Measurements from ENCODE around the gene RANBP1.

The RANBP1 gene

GRCh38 chr22:20125201-20126174, 9.6 kb downstream of the RANBP1 start:
- no peak for DNase-seq

DNA sequence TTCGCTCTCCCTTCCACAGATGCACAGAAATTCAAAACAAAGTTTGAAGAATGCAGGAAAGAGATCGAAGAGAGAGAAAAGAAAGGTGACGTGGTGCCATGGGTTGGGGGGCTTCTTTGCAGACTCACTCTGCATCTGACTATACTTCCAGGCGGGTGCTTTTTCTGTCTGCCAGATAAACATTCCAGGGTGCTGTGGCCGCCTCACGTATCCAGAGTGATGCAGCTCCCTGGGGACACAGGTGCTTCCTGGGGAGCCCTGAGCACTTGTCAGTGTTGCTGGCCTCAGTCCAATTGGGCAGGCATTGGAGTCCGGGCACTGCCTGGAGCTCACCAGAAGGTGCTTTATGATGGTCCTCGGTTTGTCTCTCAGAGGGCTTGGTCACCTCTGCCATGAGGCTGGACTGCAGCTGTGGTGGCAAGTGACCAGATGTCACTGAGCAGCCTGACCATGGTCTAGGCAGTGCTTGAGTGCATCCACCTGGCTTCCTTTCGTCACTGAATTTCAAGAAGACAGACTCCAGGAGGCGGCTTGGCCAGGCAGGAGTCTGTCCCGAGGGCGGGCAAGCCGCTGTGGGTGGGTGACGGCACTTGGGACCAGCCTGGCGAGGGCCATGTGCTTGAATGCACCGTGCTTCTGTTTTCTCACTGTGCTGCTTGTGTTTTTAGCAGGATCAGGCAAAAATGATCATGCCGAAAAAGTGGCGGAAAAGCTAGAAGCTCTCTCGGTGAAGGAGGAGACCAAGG, 10.6 kb downstream of the RANBP1 start:
- no peak for DNase-seq

GRCh38 chr22:20127318-20127868, 11.5 kb downstream of the RANBP1 start:
- no peak for DNase-seq

DNA sequence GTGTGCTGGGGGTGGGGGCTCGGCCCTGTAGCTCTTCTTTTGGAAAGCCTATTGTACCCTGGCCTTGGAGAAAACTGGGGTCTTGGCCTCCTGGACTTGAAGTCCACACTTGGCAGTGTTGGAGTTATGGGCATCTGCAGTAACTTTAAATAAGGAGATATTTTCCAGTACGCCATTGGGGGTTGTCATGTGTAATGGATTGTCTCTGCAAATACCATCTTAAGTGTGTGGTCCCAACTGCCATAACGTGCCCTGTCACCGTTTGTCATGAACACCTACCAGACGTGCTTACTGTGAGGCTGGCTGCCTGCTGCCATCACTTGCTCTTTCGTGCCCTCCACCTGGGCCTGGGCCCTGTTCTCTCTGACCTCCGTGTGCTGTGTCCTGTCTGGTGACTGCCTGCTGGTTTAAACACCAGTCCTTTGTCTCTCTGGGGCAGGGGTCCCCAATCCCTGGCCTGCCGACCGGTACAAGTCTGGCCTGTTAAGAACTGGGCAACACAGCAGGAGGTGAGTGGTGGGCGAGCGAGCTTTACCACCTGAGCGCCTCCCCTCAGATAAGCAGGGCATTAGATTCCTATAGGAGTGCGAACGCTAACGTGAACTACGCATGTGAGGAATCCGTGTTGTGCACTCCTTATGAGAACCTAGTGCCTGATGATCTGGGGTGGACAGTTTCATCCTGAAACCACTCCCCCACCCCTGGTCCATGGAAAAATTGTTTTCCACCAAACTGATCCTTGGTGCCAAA, 12.1 kb downstream of the RANBP1 start:
- DNase-seq, result no peak

DNA sequence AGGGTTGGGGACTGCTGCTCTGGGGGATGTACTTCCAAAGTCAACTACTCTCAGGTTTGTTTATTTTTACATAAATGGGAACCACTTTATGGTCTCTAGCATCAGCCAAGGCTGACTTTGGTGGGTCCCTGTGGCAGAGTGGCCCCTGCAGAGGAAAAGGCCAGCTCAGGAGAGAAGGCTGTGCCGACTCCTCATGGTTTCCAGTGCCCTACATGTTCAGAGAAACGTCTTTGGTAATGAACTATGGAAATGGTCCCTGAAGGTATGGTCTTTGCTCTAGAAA, 12.7 kb downstream of the RANBP1 start:
- no peak for DNase-seq

DNA sequence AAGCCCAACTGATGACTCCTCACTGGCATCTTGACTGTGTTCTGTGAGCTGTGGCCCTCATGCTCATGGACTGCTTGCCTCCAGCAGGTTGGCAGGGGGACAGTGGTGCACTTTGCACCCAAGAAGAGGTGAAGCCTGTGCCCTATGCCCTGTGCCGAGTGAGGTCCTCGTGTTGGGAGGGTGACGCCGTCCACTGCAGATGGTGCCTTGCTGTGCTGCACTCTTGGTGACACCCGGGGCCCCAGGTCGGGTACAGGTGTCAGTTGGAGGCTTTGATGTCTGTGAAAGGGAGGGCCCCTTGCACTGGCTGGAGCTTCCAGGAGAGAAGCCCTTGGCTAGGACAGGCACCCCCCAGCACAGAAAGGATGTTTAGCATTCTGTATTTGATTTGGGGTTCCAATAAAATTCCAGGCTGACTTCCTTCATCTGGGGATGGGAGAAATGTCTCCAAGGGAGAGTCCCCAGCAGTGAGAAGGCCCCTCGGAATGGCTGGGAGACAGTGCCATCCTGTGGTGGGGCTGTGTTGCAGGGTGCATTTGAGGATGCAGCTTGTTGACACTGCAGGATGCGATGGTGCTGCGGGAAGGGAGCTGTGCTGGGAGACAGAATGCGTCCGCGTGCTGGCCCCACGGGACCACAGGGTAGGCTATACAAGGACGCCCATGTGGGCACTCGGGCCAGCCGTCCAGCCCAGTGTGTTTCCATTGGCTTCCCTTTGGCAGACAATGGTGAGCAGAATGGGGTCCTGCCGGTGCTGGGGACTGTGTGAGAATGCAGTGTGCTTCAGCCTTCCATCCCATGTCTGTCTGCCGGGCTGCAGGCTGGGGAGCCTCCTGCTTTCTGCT, 13.2 kb downstream of the RANBP1 start:
- DNase-seq, result no peak

DNA sequence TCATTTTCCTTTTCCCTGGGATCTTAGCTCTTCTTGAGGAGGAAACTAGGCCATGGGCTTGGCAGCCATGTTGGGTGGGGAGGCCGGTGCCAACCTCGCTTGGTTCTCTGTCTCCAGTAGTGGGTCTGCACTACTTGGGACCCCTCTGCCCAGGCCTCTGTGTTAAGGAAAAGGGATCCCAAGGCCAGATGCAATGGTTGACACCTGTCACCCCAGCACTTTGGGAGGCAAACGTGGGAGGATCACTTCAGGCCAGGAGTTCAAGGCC, 13.8 kb downstream of the RANBP1 start:
- DNase-seq, result no peak

GRCh38 chr22:20130319-20130718, 14.4 kb downstream of the RANBP1 start:
- DNase-seq, result no peak

- DNase-seq, result no peak
Measured at GRCh38 chr22:20130731-20131596, 15.1 kb downstream of the RANBP1 start.

DNA sequence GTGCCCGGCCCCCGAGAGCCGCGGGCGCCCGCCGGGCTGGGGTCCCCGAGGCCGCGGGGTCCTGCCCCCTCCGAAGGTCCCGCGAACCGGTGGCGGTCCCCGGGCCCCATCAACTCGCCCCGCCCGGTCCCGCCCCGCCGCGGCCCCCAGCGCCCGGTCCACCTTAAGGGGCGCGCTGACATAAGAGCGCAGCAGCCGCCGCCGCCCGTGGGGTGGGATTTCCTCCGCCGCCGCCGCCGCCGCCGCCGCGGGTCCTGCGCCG, 15.6 kb downstream of the RANBP1 start, which contains the start of gene ZDHHC8:
ZDHHC8 (plus strand) TSS at position 208 of the 262 bp plus-strand sequence. CDS start 144 bp downstream, outside the sequence.
- no peak for DNase-seq

DNA sequence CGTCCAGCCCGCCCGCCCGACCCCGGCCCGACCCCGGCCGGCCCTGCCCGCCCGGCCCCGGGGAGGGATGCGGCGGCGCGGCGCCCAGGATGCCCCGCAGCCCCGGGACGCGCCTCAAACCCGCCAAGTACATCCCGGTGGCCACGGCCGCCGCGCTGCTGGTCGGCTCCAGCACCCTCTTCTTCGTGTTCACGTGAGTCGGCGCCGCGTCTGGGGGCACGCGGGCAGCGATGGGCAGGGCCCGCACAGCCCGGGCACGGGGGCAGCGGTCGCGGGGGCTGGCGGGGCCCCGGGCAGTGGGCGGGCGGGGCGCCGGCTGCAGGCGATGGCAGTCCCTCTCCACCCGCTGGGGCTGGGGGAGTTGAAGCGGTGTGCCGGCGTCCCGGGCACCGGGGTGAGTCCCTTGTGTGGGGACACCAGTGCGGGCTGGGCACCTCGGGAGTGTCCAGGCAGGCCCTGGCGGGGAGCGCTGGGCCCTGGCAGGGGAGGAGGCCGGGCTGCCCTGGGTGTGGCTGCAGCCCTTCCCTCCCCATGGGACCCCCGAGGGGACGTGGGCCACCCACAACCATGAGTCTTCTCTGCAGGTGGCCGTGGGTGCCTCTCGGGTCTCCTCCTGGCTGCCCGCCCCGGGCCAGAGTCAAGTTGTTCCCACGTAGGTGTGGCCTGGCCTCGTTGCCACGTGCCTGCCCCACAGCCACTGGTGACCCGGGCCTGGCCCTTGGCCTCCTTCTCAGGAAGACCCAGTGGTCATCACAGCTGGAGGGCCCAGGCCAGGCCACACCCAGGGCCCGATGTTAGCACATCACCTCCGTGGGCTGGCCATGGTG, 16.2 kb downstream of the RANBP1 start:
- no peak for DNase-seq

DNA sequence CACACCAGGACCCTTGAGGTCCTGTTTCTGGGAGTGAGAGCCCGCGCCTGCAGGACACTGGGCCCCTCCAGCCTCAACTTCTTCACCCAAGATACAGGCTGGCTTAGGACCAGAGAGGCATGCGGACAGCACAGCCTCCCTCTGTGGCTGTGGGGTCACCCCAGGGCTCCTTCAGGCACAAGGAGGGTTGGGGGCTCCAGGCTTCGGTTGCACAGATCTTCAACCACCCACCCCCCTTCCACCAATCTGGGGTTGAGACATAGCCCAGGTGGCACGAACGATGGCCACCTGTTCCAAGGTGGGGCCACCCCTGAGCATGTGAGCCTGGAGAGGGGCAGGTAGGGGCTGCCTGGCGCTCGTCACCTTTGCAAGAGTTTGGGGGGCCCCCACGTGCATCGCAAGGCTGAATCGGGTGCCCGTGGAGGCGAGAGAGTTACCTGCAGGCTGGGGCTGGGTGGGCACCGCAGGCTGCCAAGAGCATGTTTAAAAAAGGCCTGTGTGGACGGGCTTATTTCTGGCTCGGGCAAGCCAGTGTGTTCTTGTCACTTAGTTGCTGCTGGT, 16.9 kb downstream of the RANBP1 start:
- no peak for DNase-seq

DNA sequence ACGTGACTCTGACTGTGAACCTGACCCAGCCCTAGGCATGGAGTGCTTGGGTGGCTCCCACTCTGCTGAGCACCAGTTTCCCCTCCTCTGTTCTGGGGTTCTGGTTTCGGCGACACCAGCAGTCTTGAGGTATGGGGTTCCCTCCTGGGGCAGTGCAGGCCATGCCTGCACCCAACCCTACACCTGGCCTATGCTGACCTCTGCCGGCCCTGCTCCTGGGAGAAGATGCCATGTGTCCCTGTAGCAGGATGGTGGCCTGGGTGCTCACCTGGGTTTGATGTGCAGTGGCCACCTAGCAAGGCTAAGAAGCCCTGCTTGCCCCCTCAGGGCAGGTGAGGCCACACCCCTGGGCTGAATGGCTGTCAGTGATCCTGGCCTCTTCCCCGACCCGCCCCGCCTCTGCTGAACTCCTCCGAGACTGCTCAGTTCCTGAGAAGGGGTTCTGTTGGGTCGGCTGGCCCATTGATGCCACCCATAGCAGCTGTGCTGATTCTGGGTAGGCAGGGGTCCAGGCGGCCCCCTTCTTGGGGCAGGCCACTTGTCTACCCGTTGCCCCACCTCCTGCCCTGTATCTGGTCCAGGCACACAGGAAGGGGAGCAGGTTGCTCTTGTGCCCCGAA, 18.1 kb downstream of the RANBP1 start:
- no peak for DNase-seq

- no peak for DNase-seq
Measured at GRCh38 chr22:20135265-20135664, 19.4 kb downstream of the RANBP1 start.

DNA sequence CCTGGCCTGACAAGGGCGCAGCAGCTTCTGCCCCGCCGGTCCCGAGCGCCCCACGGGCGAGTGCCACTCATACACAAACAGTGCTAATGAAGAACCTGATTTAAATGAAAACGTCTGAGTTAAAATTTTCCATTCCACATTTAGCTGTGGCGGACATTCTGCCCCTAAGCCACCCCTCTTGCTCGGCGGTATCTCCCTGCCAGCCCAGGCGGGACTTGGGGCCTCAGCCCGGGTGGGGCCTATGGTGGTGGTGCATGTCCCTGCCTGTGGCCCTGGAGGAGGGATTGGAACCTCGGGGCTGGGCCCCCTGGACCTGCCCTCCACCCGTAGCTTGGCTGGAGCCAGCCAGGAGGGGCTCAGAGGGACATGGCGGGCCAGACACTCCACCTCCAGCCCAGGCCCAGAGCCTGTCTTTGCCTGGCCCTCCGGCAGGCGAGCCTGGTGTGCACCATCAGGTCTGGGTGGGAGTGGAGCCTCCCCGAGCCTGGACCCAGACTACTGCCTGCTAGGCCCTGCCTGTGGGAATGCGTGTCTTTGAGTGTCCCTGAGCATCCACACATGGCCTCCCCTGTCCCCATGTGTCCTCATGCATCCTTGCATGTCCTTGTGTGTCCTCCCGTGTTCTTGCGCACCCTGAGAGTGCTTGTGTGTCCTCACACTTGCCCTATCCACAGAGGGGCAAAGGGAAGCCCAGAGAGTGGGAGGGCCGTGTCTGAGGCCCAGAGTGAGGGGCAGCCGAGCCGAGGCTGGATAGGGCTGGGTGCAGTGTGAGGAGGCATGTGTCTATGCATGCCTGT, 20.1 kb downstream of the RANBP1 start:
- no peak for DNase-seq

DNA sequence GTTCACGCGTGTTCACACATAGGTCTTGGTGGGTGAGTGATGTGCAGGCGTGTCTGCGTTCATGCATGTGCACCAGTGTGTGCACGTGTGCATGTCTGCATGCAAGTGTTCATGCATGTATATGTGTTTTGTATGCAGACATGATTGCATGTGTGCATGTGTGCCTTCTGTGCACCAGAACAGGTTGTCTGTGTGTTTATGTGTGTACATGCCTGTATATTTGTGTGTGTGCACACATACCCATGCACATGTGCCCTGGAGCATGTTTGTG, 20.6 kb downstream of the RANBP1 start:
- no peak for DNase-seq

DNA sequence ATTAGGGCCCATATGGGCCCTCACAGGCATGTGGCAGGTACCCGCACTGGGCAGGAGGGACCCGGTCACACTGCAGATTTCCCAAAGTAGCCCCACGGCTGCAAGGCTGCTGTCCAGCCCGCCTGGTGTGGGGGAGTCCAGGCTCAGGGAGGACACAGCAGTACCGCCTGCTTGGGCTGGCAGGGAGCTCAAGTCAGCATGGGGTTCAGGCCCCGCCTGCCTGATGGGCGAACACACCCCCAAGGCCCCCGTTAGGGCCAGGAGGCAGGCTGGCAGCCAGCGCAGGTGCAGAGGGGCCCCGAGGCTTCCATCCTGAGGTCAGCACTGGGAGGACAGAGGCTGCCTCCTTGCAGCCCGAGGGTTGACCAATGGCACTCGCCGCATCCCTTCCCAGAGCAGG, 21.2 kb downstream of the RANBP1 start:
- DNase-seq, result no peak

- no peak for DNase-seq
Measured at GRCh38 chr22:20137671-20138416, 21.9 kb downstream of the RANBP1 start.

GRCh38 chr22:20138417-20138738, 22.5 kb downstream of the RANBP1 start:
- no peak for DNase-seq
